ENCODE measurements around the gene ZW10.

DNA sequence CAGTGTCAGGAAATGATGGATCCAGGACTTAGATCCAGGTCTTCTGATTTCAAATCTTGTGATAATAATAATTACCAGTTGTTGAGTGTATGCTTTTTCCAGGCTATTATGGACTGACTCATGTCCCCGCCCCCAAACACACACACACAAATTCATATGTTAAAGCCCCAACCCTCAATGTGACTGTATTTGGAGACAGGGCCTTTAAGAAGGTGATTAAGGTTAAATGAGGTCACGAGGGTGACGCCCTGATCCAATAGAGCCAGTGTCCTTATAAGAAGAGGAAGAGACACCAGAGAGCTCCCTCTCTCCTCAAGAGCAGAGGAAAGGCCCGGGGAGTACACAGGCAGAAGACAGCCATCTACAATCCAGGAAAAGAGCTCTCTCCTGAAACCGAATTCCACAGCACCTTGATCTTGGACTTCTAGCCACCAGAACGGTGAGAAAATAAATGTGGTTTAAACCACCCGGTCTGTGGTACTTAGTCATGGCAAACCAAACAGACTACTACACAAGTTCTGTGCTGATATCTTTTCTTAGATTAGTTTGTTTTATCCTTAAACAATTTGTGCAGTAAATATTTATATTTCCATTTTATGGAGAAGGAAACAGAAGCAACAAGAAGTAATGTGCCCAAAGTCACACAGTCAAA, 75.6 kb downstream of the ZW10 start:
- TF ChIP-seq, protein P1, sequence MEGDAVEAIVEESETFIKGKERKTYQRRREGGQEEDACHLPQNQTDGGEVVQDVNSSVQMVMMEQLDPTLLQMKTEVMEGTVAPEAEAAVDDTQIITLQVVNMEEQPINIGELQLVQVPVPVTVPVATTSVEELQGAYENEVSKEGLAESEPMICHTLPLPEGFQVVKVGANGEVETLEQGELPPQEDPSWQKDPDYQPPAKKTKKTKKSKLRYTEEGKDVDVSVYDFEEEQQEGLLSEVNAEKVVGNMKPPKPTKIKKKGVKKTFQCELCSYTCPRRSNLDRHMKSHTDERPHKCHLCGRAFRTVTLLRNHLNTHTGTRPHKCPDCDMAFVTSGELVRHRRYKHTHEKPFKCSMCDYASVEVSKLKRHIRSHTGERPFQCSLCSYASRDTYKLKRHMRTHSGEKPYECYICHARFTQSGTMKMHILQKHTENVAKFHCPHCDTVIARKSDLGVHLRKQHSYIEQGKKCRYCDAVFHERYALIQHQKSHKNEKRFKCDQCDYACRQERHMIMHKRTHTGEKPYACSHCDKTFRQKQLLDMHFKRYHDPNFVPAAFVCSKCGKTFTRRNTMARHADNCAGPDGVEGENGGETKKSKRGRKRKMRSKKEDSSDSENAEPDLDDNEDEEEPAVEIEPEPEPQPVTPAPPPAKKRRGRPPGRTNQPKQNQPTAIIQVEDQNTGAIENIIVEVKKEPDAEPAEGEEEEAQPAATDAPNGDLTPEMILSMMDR (IDR thresholded peaks at IDR 0.05; ENCODE audit: insufficient read depth, low read length, poor library complexity, severe bottlenecking), result no peak
- TF ChIP-seq EZH2phosphoT487 (conservative IDR thresholded peaks at IDR 0.05; ENCODE audit: low read length), result no peak
